GM12892 (cell line): ENCODE measurements around the gene CR2.
A peak's percentile ranks its signal among the peaks of the same experiment; 100 is the strongest.

ENCODE experiments used
- DNase-seq: peaks from one replicate; pipeline ENCODE4 v3.0.0; 2011; ENCODE audit not compliant: insufficient read length
- FAIRE-seq: peaks from 2 replicates; lab custom pipeline; 2011; peaks lifted over from hg19 to GRCh38; lab: Jason Lieb, UNC
- POLR2A ChIP-seq: IDR thresholded peaks from 2 replicates; pipeline ENCODE4 v1.6.1; 2011; ENCODE audit warnings: low read depth, low read length, control low read depth
- POLR2AphosphoS5 ChIP-seq: IDR thresholded peaks from 2 replicates; pipeline ENCODE4 v1.6.1; 2011; ENCODE audit warnings: low read depth, low read length, control low read depth
- TAF1 ChIP-seq: IDR thresholded peaks from 2 replicates; pipeline ENCODE4 v1.6.1; 2011; ENCODE audit warnings: low read depth, mild to moderate bottlenecking, control low read depth, low read length, borderline replicate concordance

CR2 gene

GRCh38 chr1:207495801-207496792 lies 42.0 kb downstream of the CR2 start, which contains the start of gene CR1:
Gene CR1, plus strand, starts transcription at chr1:207496157. Its CDS starts 111 bp downstream, at chr1:207496268.
- TF ChIP-seq POLR2A (0 out of 2 replicates have a peak, but pooled peaks have one; percentile 43), TAF1 (no peak)
- peak; percentile 42 for DNase-seq
- peak; percentile 85 for FAIRE-seq

- DNase-seq: no peak
- peak; percentile 50 for FAIRE-seq
- TF ChIP-seq POLR2A (no peak), TAF1 (no peak), POLR2AphosphoS5 (no peak)
Measured at GRCh38 chr1:207497941-207498340, 43.8 kb downstream of the CR2 start.

- FAIRE-seq: peak; percentile 88
- TF ChIP-seq TAF1 (no peak), POLR2AphosphoS5 (no peak), POLR2A (no peak)
- no peak for DNase-seq
Measured at GRCh38 chr1:207499573-207499972, 45.4 kb downstream of the CR2 start.

- no peak for DNase-seq
- TF ChIP-seq POLR2A (no peak), POLR2AphosphoS5 (no peak), TAF1 (no peak)
- no peak for FAIRE-seq
Measured at GRCh38 chr1:207500306-207500705, 46.2 kb downstream of the CR2 start.

DNA sequence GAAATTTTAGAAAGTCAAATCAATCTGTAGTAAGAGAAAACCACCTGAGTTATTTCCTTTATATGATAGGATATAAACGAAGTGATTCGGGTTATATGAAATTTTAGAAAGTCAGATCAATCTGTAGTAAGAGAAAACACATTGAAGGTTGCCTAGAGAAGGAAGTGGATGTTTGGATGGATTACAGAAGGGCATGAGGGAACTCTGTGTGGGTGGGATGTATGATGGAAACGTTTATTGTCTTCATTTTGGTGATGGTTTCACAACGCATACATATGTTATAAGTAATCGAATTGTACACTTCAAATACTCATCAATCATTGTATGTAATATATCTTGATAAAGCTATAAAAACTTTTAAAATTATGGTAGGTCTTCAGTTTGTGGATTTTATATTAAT lies 46.9 kb downstream of the CR2 start:
- FAIRE-seq (no peak), DNase-seq (no peak)
- no peak for TF ChIP-seq TAF1
- TF ChIP-seq POLR2A: no peak
- no peak for TF ChIP-seq POLR2AphosphoS5

- DNase-seq: no peak
- TF ChIP-seq POLR2AphosphoS5: no peak
- TF ChIP-seq POLR2A: no peak
- no peak for TF ChIP-seq TAF1
- no peak for FAIRE-seq
Measured at GRCh38 chr1:207502726-207503125, 48.6 kb downstream of the CR2 start.

GRCh38 chr1:207503950-207504349 lies 49.8 kb downstream of the CR2 start:
- no peak for DNase-seq
- no peak for FAIRE-seq
- no peak for TF ChIP-seq POLR2A
- no peak for TF ChIP-seq TAF1
- no peak for TF ChIP-seq POLR2AphosphoS5

DNA sequence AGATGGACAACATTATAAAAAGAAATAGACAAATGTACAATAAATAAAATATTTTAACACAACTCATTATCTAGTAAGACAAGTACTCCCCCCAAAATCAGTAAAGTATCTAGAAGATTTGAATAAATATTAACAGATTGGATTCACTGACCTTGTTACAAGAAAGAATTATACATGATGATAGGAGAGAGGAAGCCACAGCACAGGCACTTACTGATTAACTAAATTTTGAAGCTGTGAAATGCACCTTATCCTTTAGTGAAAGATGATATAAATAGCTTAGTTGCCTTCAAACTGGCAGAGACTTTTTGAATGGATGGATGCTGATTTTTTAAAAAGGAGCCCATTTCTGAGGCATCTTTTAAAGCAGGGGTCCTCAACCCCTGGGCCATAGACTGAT lies 50.3 kb downstream of the CR2 start:
- no peak for DNase-seq
- FAIRE-seq: no peak
- no peak for TF ChIP-seq POLR2AphosphoS5
- TF ChIP-seq TAF1: no peak
- no peak for TF ChIP-seq POLR2A

DNA sequence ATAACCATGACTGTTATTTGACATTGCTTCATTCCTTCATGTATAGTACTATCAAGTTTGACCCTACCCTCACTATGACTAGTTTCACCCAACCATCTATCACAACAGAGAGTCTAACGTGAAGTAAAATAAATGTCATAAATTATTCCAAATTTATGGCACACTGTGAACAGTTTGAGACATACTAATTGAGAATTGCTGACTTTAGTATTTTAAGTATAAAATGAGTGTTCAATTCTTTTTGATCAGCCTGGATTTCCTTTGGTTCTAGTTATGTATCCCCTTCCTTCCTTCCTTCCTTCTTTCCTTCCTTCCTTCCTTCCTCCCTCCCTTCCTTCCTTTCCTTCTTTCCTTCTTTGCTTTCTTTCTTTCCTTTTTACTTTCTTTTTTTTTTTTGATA lies 56.3 kb downstream of the CR2 start:
- FAIRE-seq: no peak
- no peak for DNase-seq
- TF ChIP-seq POLR2A (no peak), TAF1 (no peak)

- DNase-seq (no peak), FAIRE-seq (no peak)
- TF ChIP-seq POLR2A (no peak), TAF1 (no peak), POLR2AphosphoS5 (no peak)
Measured at GRCh38 chr1:207514890-207515289, 60.8 kb downstream of the CR2 start.

DNA sequence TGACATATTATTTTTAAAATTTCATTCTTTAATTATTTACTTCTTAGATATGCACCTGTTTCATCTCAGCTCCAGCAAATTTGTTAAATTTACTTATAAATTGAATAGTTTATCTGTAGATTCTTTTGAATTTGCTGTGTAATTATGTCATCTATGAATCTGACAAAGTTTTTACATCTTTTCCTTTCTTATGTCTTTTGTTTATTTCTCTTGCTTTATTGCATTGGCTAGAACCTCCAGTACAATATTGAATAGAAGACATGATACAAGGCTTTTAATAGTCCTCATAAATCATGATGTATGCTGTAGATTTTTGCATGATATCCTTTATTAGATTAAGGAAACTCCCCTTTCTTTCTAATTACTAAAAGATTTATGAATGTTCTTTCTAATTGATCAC lies 62.6 kb downstream of the CR2 start:
- TF ChIP-seq TAF1 (no peak), POLR2AphosphoS5 (no peak), POLR2A (no peak)
- FAIRE-seq (no peak), DNase-seq (no peak)

- peak; percentile 56 for FAIRE-seq
- no peak for DNase-seq
- TF ChIP-seq POLR2AphosphoS5: no peak
Measured at GRCh38 chr1:207518608-207519236, 64.6 kb downstream of the CR2 start.
